H9 (cell line): ENCODE data around the gene SPTLC1. TPM values are rescaled to one million over a fixed set of nuclear protein-coding genes. Genes with fewer than 3 reads are reported as not detected.

ENCODE experiments used
- DNase-seq: peaks from one replicate; pipeline ENCODE4 v3.0.0-alpha.2; 2017
- H2AFZ ChIP-seq: one replicate; pipeline ENCODE4 v1.6.1; 2013; ENCODE audit warnings: mild to moderate bottlenecking, low read length, control low read depth, moderate library complexity
- H2AK5ac ChIP-seq: 2 replicates; pipeline ENCODE4 v1.6.1; 2013; ENCODE audit warnings: low read length, control low read depth, mixed read lengths; ENCODE audit not compliant: insufficient read length
- H2BK120ac ChIP-seq: one replicate; pipeline ENCODE4 v1.6.1; 2013; ENCODE audit warnings: low read depth, mild to moderate bottlenecking, low read length, control low read depth, inconsistent platforms; ENCODE audit not compliant: poor library complexity, severe bottlenecking
- H2BK12ac ChIP-seq: 2 replicates; pipeline ENCODE4 v1.6.1; 2013; ENCODE audit warnings: low read length, control low read depth, mixed read lengths, low read depth; ENCODE audit not compliant: insufficient read length
- H2BK15ac ChIP-seq: 2 replicates; pipeline ENCODE4 v1.6.1; 2013; ENCODE audit warnings: low read depth, low read length, control low read depth
- H2BK20ac ChIP-seq: one replicate; pipeline ENCODE4 v1.6.1; 2013; ENCODE audit warnings: low read depth, mild to moderate bottlenecking, low read length, control low read depth, inconsistent platforms; ENCODE audit not compliant: poor library complexity, severe bottlenecking
- H2BK5ac ChIP-seq: 2 replicates; pipeline ENCODE4 v1.6.1; 2013; ENCODE audit warnings: low read length, control low read depth, mixed read lengths; ENCODE audit not compliant: insufficient read length
- H3K14ac ChIP-seq: 2 replicates; pipeline ENCODE4 v1.6.1; 2013; ENCODE audit warnings: low read length, control low read depth; ENCODE audit not compliant: insufficient read depth
- H3K18ac ChIP-seq: 2 replicates; pipeline ENCODE4 v1.6.1; 2013; ENCODE audit warnings: low read depth, mild to moderate bottlenecking, mixed read lengths, low read length, control low read depth; ENCODE audit not compliant: insufficient read length
- H3K23ac ChIP-seq: 2 replicates; pipeline ENCODE4 v1.6.1; 2013; ENCODE audit warnings: low read length, control low read depth, mixed read lengths, low read depth; ENCODE audit not compliant: insufficient read length
- H3K23me2 ChIP-seq: 2 replicates; pipeline ENCODE4 v1.6.1; 2013; ENCODE audit warnings: low read depth, mild to moderate bottlenecking, mixed read lengths, low read length, control low read depth; ENCODE audit not compliant: insufficient read length, poor library complexity, severe bottlenecking
- H3K27ac ChIP-seq: 2 replicates; pipeline ENCODE4 v1.5.1; 2013; ENCODE audit warnings: low read length, control low read depth, mixed read lengths, low read depth; ENCODE audit not compliant: insufficient read length
- H3K27me3 ChIP-seq: 2 replicates; pipeline ENCODE4 v1.6.1; 2013; ENCODE audit warnings: low read length, control low read depth, inconsistent platforms; ENCODE audit not compliant: insufficient read depth
- H3K4ac ChIP-seq: 2 replicates; pipeline ENCODE4 v1.6.1; 2013; ENCODE audit warnings: low read depth, mild to moderate bottlenecking, control low read depth, inconsistent platforms, low read length, moderate library complexity
- H3K4me1 ChIP-seq: 2 replicates; pipeline ENCODE4 v1.6.1; 2013; ENCODE audit warnings: low read length, control low read depth, inconsistent platforms; ENCODE audit not compliant: insufficient read depth
- H3K4me2 ChIP-seq: 2 replicates; pipeline ENCODE4 v1.6.1; 2013; ENCODE audit warnings: low read length, control low read depth, mixed read lengths; ENCODE audit not compliant: insufficient read length, insufficient read depth
- H3K56ac ChIP-seq: 2 replicates; pipeline ENCODE4 v1.6.1; 2013; ENCODE audit warnings: low read depth, mild to moderate bottlenecking, mixed read lengths, low read length, control low read depth; ENCODE audit not compliant: insufficient read length
- H3K79me1 ChIP-seq: 2 replicates; pipeline ENCODE4 v1.6.1; 2013; ENCODE audit warnings: low read depth, mild to moderate bottlenecking, moderate library complexity, low read length, control low read depth, inconsistent platforms; ENCODE audit not compliant: insufficient read depth, poor library complexity, severe bottlenecking
- H3K79me2 ChIP-seq: 2 replicates; pipeline ENCODE4 v1.6.1; 2013; ENCODE audit warnings: low read length, control low read depth, inconsistent platforms; ENCODE audit not compliant: insufficient read depth
- H3K9ac ChIP-seq: 2 replicates; pipeline ENCODE4 v1.6.1; 2013; ENCODE audit warnings: low read length, control low read depth, mixed read lengths; ENCODE audit not compliant: insufficient read length; ENCODE audit errors: extremely low read depth
- H3K9me3 ChIP-seq: one replicate; pipeline ENCODE4 v1.6.1; 2013; ENCODE audit warnings: low read depth, low read length, inconsistent platforms; ENCODE audit not compliant: control insufficient read depth
- H3T11ph ChIP-seq: one replicate; pipeline ENCODE4 v1.6.1; 2013; ENCODE audit warnings: mild to moderate bottlenecking, low read length, control low read depth, inconsistent platforms
- H4K20me1 ChIP-seq: one replicate; pipeline ENCODE4 v1.6.1; 2013; ENCODE audit not compliant: control insufficient read depth, insufficient read length, insufficient read depth
- H4K5ac ChIP-seq: 2 replicates; pipeline ENCODE4 v1.6.1; 2013; ENCODE audit warnings: low read depth, mild to moderate bottlenecking, mixed read lengths, low read length, control low read depth; ENCODE audit not compliant: insufficient read length
- H4K8ac ChIP-seq: replicated peaks from 2 replicates; pipeline ENCODE4 v1.6.1; 2013; ENCODE audit warnings: low read length, control low read depth, mixed read lengths, low read depth; ENCODE audit not compliant: insufficient read length
- H4K91ac ChIP-seq: 2 replicates; pipeline ENCODE4 v1.6.1; 2013; ENCODE audit warnings: low read depth, mild to moderate bottlenecking, moderate library complexity, mixed read lengths, low read length, control low read depth; ENCODE audit not compliant: insufficient read length
- H3K27ac Mint-ChIP-seq, 3 experiments: 2 replicates in 2 of 3; 3 replicates in 1 of 3; pipeline ENCODE4 v1.8.0; 2020 to 2021; ENCODE audit warnings: mixed read lengths in 3 of 3, mild to moderate bottlenecking in 1 of 3, moderate library complexity in 1 of 3
- H3K27me3 Mint-ChIP-seq: 2 replicates; pipeline ENCODE4 v1.8.0; 2021; ENCODE audit warnings: low read depth, mild to moderate bottlenecking, moderate library complexity, mixed read lengths
- H3K36me3 Mint-ChIP-seq, 3 experiments: 2 replicates in 2 of 3; 3 replicates in 1 of 3; pipeline ENCODE4 v1.8.0; 2020 to 2021; ENCODE audit warnings: low read depth in 3 of 3, mixed read lengths in 3 of 3; ENCODE audit not compliant: insufficient read depth in 1 of 3
- H3K4me1 Mint-ChIP-seq, 2 experiments: 2 replicates each; pipeline ENCODE4 v1.8.0; 2020; ENCODE audit warnings: mixed read lengths in 2 of 2
- H3K4me3 Mint-ChIP-seq, 2 experiments: 2 replicates in 1 of 2; 3 replicates in 1 of 2; pipeline ENCODE4 v1.8.0; 2020 to 2021; ENCODE audit warnings: mild to moderate bottlenecking in 2 of 2, mixed read lengths in 2 of 2, moderate library complexity in 1 of 2
- H3K9me3 Mint-ChIP-seq, 2 experiments: 2 replicates in 1 of 2; 3 replicates in 1 of 2; pipeline ENCODE4 v1.8.0; 2020; ENCODE audit warnings: mild to moderate bottlenecking in 2 of 2, mixed read lengths in 2 of 2, moderate library complexity in 1 of 2
- CTCF ChIP-seq: fragments of 200-600 bp; sonication (generic); conservative IDR thresholded peaks from 3 replicates; pipeline ENCODE4 v1.8.0; 2021; ENCODE audit warnings: antibody characterized with exemption, mild to moderate bottlenecking
- WGBS: extraction: QIAGEN DNeasy Blood & Tissue Kit; methylation state at CpG from one replicate; pipeline ENCODE4 v1.1.7; 2013; ENCODE audit warnings: missing lambda C conversion rate, low lambda C conversion rate, mixed read lengths; ENCODE audit not compliant: insufficient read length; ENCODE audit errors: extremely low coverage; 5-methylcytosine and 5-hydroxymethylcytosine counted together
- total RNA-seq: library from RNA; stranded (reverse); gene quantifications from 2 replicates; pipeline ENCODE4 v1.2.1, GENCODE V29; 2021

SPTLC1 gene
- total RNA-seq, 1 experiment from 2014 or later: 73.5 TPM

DNA sequence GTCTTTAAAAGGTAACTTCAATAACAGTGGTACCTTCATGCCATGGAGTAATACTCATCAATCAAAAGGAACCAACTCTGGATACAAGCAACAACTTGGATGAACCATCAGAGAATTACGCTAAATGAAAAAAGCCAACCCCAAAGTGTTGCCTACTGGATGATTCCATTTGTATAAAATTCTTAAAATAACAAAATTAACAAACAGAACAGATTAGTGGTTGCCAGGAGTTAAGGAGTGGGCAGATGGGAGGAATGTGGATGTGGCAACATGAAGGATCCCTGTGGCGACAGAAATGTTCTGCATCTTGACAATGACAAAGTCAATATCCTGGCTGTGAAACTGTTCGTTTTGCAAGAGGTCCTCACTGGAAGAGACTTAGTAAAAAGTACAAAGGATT lies 50.5 kb downstream of the SPTLC1 start:
- no peak overlapping the region for H2AFZ ChIP-seq
- H3K79me1 ChIP-seq: no peaks in the 10 kb centered on the region
- no peaks in the 10 kb centered on the region for H3K27me3 ChIP-seq
- no peak overlapping the region for H3K14ac ChIP-seq
- H3K18ac ChIP-seq: no peak overlapping the region
- Mint-ChIP-seq H3K27me3 (no peaks in the 10 kb centered on the region), H3K36me3 (peaks cover 72 to 81% (median 80%) of the 10 kb centered on the region in 3 experiments), H3K4me1 (peaks cover 7% of the 10 kb centered on the region in 2 experiments), H3K9me3 (peaks cover 33 to 34% of the 10 kb centered on the region in 2 experiments), H3K27ac (no peak overlapping the region), H3K4me3 (no peak overlapping the region)
- no peaks in the 10 kb centered on the region for H4K20me1 ChIP-seq
- H4K8ac ChIP-seq: no peak overlapping the region
- no peak overlapping the region for H3K23ac ChIP-seq
- no CpG with 5 or more reads among the region's 3 CpGs for whole genome bisulfite sequencing
- no peak overlapping the region for H2AK5ac ChIP-seq
- no peak for TF ChIP-seq CTCF
- no peaks in the 10 kb centered on the region; the same call in 1 of the 2 replicates for H3K4me1 ChIP-seq
- H3K79me2 ChIP-seq: no peaks in the 10 kb centered on the region
- no peak overlapping the region for H3K9ac ChIP-seq
- H3K23me2 ChIP-seq: no peaks in the 10 kb centered on the region
- no peak for DNase-seq
- H3K9me3 ChIP-seq: no peaks in the 10 kb centered on the region
- H4K91ac ChIP-seq: no peak overlapping the region
- H3T11ph ChIP-seq: no peak overlapping the region
- no peak overlapping the region for H3K56ac ChIP-seq
- no peak overlapping the region for H2BK15ac ChIP-seq
- H2BK20ac ChIP-seq: no peak overlapping the region
- no peak overlapping the region for H2BK120ac ChIP-seq
- no peak overlapping the region for H4K5ac ChIP-seq
- H3K4ac ChIP-seq: no peak overlapping the region
- H3K27ac ChIP-seq: no peak overlapping the region
- no peak overlapping the region for H2BK12ac ChIP-seq
- H2BK5ac ChIP-seq: no peak overlapping the region
- H3K4me2 ChIP-seq: no peak overlapping the region
